ENCODE data around the gene TBX1. TPM values are rescaled to one million over a fixed set of nuclear protein-coding genes. Genes with fewer than 3 reads are reported as not detected.

Gene TBX1
- total RNA-seq, 1 experiment from 2014 or later, result 0.74 TPM

- H3K4me3 ChIP-seq, result no peak overlapping the region
- H3K9me2 ChIP-seq (ENCODE audit: insufficient read depth), result no peaks in the 10 kb centered on the region
- H3K79me2 ChIP-seq (ENCODE audit: low read depth), result no peaks in the 10 kb centered on the region
- no peaks in the 10 kb centered on the region; the same call in 1 of the 2 replicates for H3F3A ChIP-seq (ENCODE audit: insufficient read depth, low read depth)
- no peaks in the 10 kb centered on the region for H3K9me3 ChIP-seq (ENCODE audit: insufficient read depth, low read depth)
- peaks cover 10% of the 10 kb centered on the region for H3K4me1 ChIP-seq (replicated peaks; ENCODE audit: insufficient read depth)
- intact Hi-C loops (cut with micrococcal nuclease; ENCODE audit: unreplicated experiment), result no loop called here
- ChIA-PET CTCF (no interaction called here), POLR2A (ENCODE audit: unreplicated experiment) (no interaction called here)
- BruUV-seq (replicated peaks), result no TSS peak
- 0 out of 2 replicates have a peak, but pooled peaks cover 5% of the 10 kb centered on the region for H3K27me3 ChIP-seq (ENCODE audit: insufficient read depth, low read depth)
- no peak overlapping the region for H3K4me2 ChIP-seq
- no peak overlapping the region for H2AFZ ChIP-seq
- no peaks in the 10 kb centered on the region for H4K20me1 ChIP-seq (ENCODE audit: insufficient read depth)
- TF ChIP-seq, protein P1, sequence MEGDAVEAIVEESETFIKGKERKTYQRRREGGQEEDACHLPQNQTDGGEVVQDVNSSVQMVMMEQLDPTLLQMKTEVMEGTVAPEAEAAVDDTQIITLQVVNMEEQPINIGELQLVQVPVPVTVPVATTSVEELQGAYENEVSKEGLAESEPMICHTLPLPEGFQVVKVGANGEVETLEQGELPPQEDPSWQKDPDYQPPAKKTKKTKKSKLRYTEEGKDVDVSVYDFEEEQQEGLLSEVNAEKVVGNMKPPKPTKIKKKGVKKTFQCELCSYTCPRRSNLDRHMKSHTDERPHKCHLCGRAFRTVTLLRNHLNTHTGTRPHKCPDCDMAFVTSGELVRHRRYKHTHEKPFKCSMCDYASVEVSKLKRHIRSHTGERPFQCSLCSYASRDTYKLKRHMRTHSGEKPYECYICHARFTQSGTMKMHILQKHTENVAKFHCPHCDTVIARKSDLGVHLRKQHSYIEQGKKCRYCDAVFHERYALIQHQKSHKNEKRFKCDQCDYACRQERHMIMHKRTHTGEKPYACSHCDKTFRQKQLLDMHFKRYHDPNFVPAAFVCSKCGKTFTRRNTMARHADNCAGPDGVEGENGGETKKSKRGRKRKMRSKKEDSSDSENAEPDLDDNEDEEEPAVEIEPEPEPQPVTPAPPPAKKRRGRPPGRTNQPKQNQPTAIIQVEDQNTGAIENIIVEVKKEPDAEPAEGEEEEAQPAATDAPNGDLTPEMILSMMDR (conservative IDR thresholded peaks at IDR 0.05), result no peak
- TF ChIP-seq EZH2 (IDR thresholded peaks at IDR 0.05; ENCODE audit: low read depth), result no peak
- H3K36me3 ChIP-seq (ENCODE audit: low read depth), result no peaks in the 10 kb centered on the region
- no peak for DNase-seq
- no peak overlapping the region for H3K27ac ChIP-seq
Measured at GRCh38 chr22:19753090-19753842, 7.3 kb upstream of the TBX1 start.

- H3K9me3 ChIP-seq (ENCODE audit: insufficient read depth, low read depth), result no peaks in the 10 kb centered on the region
- no peak overlapping the region for H2AFZ ChIP-seq
- CTCF ChIA-PET, result no interaction called here
- POLR2A ChIA-PET (ENCODE audit: unreplicated experiment), result no interaction called here
- no peaks in the 10 kb centered on the region for H3K79me2 ChIP-seq (ENCODE audit: low read depth)
- H3K27ac ChIP-seq, result no peak overlapping the region
- no peaks in the 10 kb centered on the region; the same call in 1 of the 2 replicates for H3F3A ChIP-seq (ENCODE audit: insufficient read depth, low read depth)
- 0 out of 2 replicates have a peak, but pooled peaks cover 5% of the 10 kb centered on the region for H3K27me3 ChIP-seq (ENCODE audit: insufficient read depth, low read depth)
- TF ChIP-seq EZH2 (IDR thresholded peaks at IDR 0.05; ENCODE audit: low read depth), result no peak
- TF ChIP-seq, protein P1 (conservative IDR thresholded peaks at IDR 0.05), result no peak
- no peaks in the 10 kb centered on the region for H3K9me2 ChIP-seq (ENCODE audit: insufficient read depth)
- no peaks in the 10 kb centered on the region for H3K36me3 ChIP-seq (ENCODE audit: low read depth)
- no peaks in the 10 kb centered on the region for H4K20me1 ChIP-seq (ENCODE audit: insufficient read depth)
- intact Hi-C loops (cut with micrococcal nuclease; ENCODE audit: unreplicated experiment), result no loop called here
- no TSS peak for BruUV-seq (replicated peaks)
- no peak overlapping the region for H3K4me2 ChIP-seq
- no peak overlapping the region for H3K4me3 ChIP-seq
- DNase-seq, result no peak
- H3K4me1 ChIP-seq (replicated peaks; ENCODE audit: insufficient read depth), result peaks cover 10% of the 10 kb centered on the region
Measured at GRCh38 chr22:19753996-19754700, 6.4 kb upstream of the TBX1 start.

GRCh38 chr22:19754701-19755144 lies 5.9 kb upstream of the TBX1 start:
- CTCF ChIA-PET, result no interaction called here

More at GRCh38 chr22:19754701-19755144, 5.9 kb upstream of the TBX1 start:
- Histone ChIP-seq H3K4me2 (no peak overlapping the region), H3F3A (ENCODE audit: insufficient read depth, low read depth) (no peaks in the 10 kb centered on the region; the same call in 1 of the 2 replicates), H3K4me1 (replicated peaks; ENCODE audit: insufficient read depth) (peaks cover 10% of the 10 kb centered on the region), H2AFZ (no peak overlapping the region), H3K36me3 (ENCODE audit: low read depth) (no peaks in the 10 kb centered on the region), H3K4me3 (no peak overlapping the region), H3K27ac (no peak overlapping the region), H4K20me1 (ENCODE audit: insufficient read depth) (no peaks in the 10 kb centered on the region), H3K79me2 (ENCODE audit: low read depth) (no peaks in the 10 kb centered on the region), H3K9me3 (ENCODE audit: insufficient read depth, low read depth) (no peaks in the 10 kb centered on the region), H3K9me2 (ENCODE audit: insufficient read depth) (no peaks in the 10 kb centered on the region), H3K27me3 (ENCODE audit: insufficient read depth, low read depth) (peaks cover 9% of the 10 kb centered on the region)
- TF ChIP-seq, protein P1 (conservative IDR thresholded peaks at IDR 0.05), result no peak
- TF ChIP-seq EZH2 (IDR thresholded peaks at IDR 0.05; ENCODE audit: low read depth), result no peak
- DNase-seq, result no peak
- no TSS peak for BruUV-seq (replicated peaks)
- intact Hi-C loops (cut with micrococcal nuclease; ENCODE audit: unreplicated experiment), result no loop called here
- POLR2A ChIA-PET (ENCODE audit: unreplicated experiment), result no interaction called here
